CD4-positive, alpha-beta T cell treated with Interleukin-12 subunit alpha and Interleukin-12 subunit beta, for 1 hour (primary cell): ENCODE results near the gene DSCAML1.

ENCODE experiments used
- DNase-seq: peaks from one replicate; pipeline ENCODE4 v3.0.0-alpha.2; 2020

Gene DSCAML1

GRCh38 chr11:117719480-117719879 lies 77.5 kb downstream of the DSCAML1 start:
- no peak for DNase-seq

GRCh38 chr11:117717485-117718314 lies 79.3 kb downstream of the DSCAML1 start:
- no peak for DNase-seq

- DNase-seq: no peak
Measured at GRCh38 chr11:117716521-117717440, 80.2 kb downstream of the DSCAML1 start.

- no peak for DNase-seq
Measured at GRCh38 chr11:117715801-117716200, 81.2 kb downstream of the DSCAML1 start.

- no peak for DNase-seq
Measured at GRCh38 chr11:117713538-117713991, 83.5 kb downstream of the DSCAML1 start.

GRCh38 chr11:117712530-117712929 lies 84.5 kb downstream of the DSCAML1 start:
- no peak for DNase-seq

GRCh38 chr11:117711331-117711730 lies 85.7 kb downstream of the DSCAML1 start:
- no peak for DNase-seq

- DNase-seq: no peak
Measured at GRCh38 chr11:117710211-117710610, 86.8 kb downstream of the DSCAML1 start.

- DNase-seq: no peak
Measured at GRCh38 chr11:117706322-117706814, 90.6 kb downstream of the DSCAML1 start.

- DNase-seq: no peak
Measured at GRCh38 chr11:117705866-117706265, 91.2 kb downstream of the DSCAML1 start.

GRCh38 chr11:117704395-117705100 lies 92.5 kb downstream of the DSCAML1 start:
- no peak for DNase-seq

GRCh38 chr11:117702946-117703598 lies 93.9 kb downstream of the DSCAML1 start:
- DNase-seq: no peak

GRCh38 chr11:117701781-117702180 lies 95.2 kb downstream of the DSCAML1 start:
- DNase-seq: no peak

- no peak for DNase-seq
Measured at GRCh38 chr11:117700551-117700950, 96.5 kb downstream of the DSCAML1 start.

- no peak for DNase-seq
Measured at GRCh38 chr11:117697319-117697718, 99.7 kb downstream of the DSCAML1 start.

GRCh38 chr11:117696540-117696939 lies 100.5 kb downstream of the DSCAML1 start:
- no peak for DNase-seq

- DNase-seq: no peak
Measured at GRCh38 chr11:117693344-117693743, 103.7 kb downstream of the DSCAML1 start.

- DNase-seq: no peak
Measured at GRCh38 chr11:117691516-117691915, 105.5 kb downstream of the DSCAML1 start.

- no peak for DNase-seq
Measured at GRCh38 chr11:117691218-117691514, 105.8 kb downstream of the DSCAML1 start.

GRCh38 chr11:117690484-117691217 lies 106.4 kb downstream of the DSCAML1 start:
- no peak for DNase-seq

GRCh38 chr11:117688255-117688797 lies 108.7 kb downstream of the DSCAML1 start:
- DNase-seq: no peak
